ENCODE results near the gene ACOX2. TPM values are rescaled to one million over a fixed set of nuclear protein-coding genes. Genes with fewer than 3 reads are reported as not detected.

Gene ACOX2
- total RNA-seq, 2 experiments from 2014 or later: not detected

GRCh38 chr3:58521917-58522631 lies 14.9 kb downstream of the ACOX2 start:
- CTCF ChIA-PET: no interaction called here
- POLR2A ChIA-PET: no interaction called here

- CTCF ChIA-PET: no interaction called here
Measured at GRCh38 chr3:58521336-58521670, 15.7 kb downstream of the ACOX2 start.

GRCh38 chr3:58520403-58521335 lies 16.3 kb downstream of the ACOX2 start:
- POLR2A ChIA-PET: interaction anchor here (0.5 kb wide), 1 partner anchor 180 kb away, joined by 3 read pairs; no protein-coding TSS in a partner anchor
- CTCF ChIA-PET: no interaction called here

More at GRCh38 chr3:58521336-58521670, 15.7 kb downstream of the ACOX2 start:
- POLR2A ChIA-PET: no interaction called here

- ChIA-PET CTCF (interaction anchor here (0.9 kb wide), 1 partner anchor 51 kb away, joined by 3 read pairs; no protein-coding TSS in a partner anchor), POLR2A (no interaction called here)
Measured at GRCh38 chr3:58519668-58520402, 17.2 kb downstream of the ACOX2 start.

GRCh38 chr3:58518291-58518789 lies 18.6 kb downstream of the ACOX2 start:
- ChIA-PET POLR2A (no interaction called here), CTCF (no interaction called here)

- POLR2A ChIA-PET: no interaction called here
- CTCF ChIA-PET: no interaction called here
Measured at GRCh38 chr3:58514405-58514804, 22.6 kb downstream of the ACOX2 start.

- ChIA-PET CTCF (no interaction called here), POLR2A (no interaction called here)
Measured at GRCh38 chr3:58508437-58508836, 28.6 kb downstream of the ACOX2 start.

GRCh38 chr3:58507356-58508078 lies 29.5 kb downstream of the ACOX2 start:
- CTCF ChIA-PET: no interaction called here
- POLR2A ChIA-PET: no interaction called here

GRCh38 chr3:58502872-58503271 lies 34.1 kb downstream of the ACOX2 start:
- POLR2A ChIA-PET: no interaction called here
- CTCF ChIA-PET: no interaction called here

- ChIA-PET CTCF (no interaction called here), POLR2A (no interaction called here)
Measured at GRCh38 chr3:58497097-58497496, 39.9 kb downstream of the ACOX2 start.

- ChIA-PET CTCF (interaction anchor here (1.4 kb wide), 1 partner anchor 26 kb away, joined by 3 read pairs; no protein-coding TSS in a partner anchor), POLR2A (no interaction called here)
Measured at GRCh38 chr3:58496206-58496857, 40.7 kb downstream of the ACOX2 start.

- ChIA-PET CTCF (interaction anchor here (1.4 to 4.1 kb wide), 2 partner anchors 25 to 188 kb away, joined by 3 to 19 read pairs; partner anchors contain the start of genes HTD2 and RPP14), POLR2A (no interaction called here)
Measured at GRCh38 chr3:58495101-58495500, 41.9 kb downstream of the ACOX2 start.

GRCh38 chr3:58494107-58494506 lies 42.9 kb downstream of the ACOX2 start:
- POLR2A ChIA-PET: no interaction called here

GRCh38 chr3:58492494-58492905 lies 44.5 kb downstream of the ACOX2 start:
- ChIA-PET POLR2A (interaction anchor here (1.1 kb wide), 1 partner anchor 186 kb away, joined by 8 read pairs; the partner anchor contains the start of genes HTD2 and RPP14), CTCF (interaction anchor here (1.1 to 4.1 kb wide), 6 partner anchors 16 to 186 kb away, joined by 3 to 37 read pairs (median 4); partner anchors contain the start of genes HTD2 and RPP14)

More at GRCh38 chr3:58494107-58494506, 42.9 kb downstream of the ACOX2 start:
- CTCF ChIA-PET: interaction anchor here (4.1 kb wide), 1 partner anchor 187 kb away, joined by 19 read pairs; the partner anchor contains the start of genes HTD2 and RPP14

GRCh38 chr3:58491506-58492402 lies 45.2 kb downstream of the ACOX2 start, which contains the start of gene KCTD6:
Gene KCTD6, plus strand, starts transcription at chr3:58492096. Its CDS starts 6,660 bp downstream, at chr3:58498756.
- CTCF ChIA-PET: interaction anchor here (0.9 to 4.1 kb wide), 9 partner anchors 15 to 185 kb away, joined by 3 to 37 read pairs (median 4); partner anchors contain the start of genes HTD2 and RPP14
- POLR2A ChIA-PET: interaction anchor here (1.1 kb wide), 1 partner anchor 185 kb away, joined by 8 read pairs; the partner anchor contains the start of genes HTD2 and RPP14

- POLR2A ChIA-PET: interaction anchor here (1.1 kb wide), 1 partner anchor 184 kb away, joined by 8 read pairs; the partner anchor contains the start of genes HTD2 and RPP14
- CTCF ChIA-PET: interaction anchor here (0.6 to 4.1 kb wide), 8 partner anchors 19 to 184 kb away, joined by 3 to 37 read pairs (median 4); partner anchors contain the start of genes HTD2 and RPP14
Measured at GRCh38 chr3:58490860-58491501, 46.0 kb downstream of the ACOX2 start.
